ENCODE measurements around the gene NACC2.

DNA sequence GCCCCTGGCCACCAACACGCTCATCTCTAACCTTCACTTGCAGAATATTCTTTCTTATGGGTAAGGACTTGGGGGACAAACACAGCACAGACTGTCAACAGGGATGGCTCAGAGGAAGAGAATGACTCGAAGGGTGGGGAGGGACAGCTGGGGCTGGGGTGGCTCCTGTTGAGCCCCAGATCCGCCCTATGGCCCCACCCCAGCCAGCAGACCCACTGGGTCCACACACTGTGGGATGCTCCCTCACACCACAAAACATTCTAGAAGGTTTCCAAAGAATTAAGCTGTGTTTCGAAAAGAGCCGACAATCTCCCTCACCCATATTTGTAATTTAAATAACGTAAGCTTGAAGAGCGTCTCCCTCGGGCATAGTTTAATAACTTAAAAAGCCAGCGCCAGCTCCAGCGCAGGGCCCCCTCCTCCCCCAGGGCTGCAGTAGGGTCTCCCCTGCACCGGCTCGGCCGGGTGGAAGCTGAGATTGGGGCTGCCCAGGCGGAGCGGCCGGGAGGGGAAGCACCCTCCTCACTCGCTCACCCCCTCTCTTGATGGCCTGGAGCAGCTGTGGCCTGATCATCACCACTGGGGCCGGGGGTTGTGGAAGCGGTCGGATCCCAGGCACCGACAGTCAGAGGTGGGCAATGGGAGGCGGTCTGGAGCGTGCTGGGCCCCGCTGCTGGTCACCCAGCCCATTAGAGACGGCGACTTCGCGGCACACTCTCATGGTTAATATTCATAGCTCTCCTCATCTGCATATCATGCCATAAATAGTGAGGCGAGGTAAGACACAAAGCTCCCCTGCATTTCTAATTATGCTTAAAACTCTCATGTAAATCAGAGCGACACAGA lies 37.6 kb downstream of the NACC2 start:
- TF ChIP-seq POLR2A (IDR thresholded peaks at IDR 0.05) = no peak
- TF ChIP-seq, protein P1, sequence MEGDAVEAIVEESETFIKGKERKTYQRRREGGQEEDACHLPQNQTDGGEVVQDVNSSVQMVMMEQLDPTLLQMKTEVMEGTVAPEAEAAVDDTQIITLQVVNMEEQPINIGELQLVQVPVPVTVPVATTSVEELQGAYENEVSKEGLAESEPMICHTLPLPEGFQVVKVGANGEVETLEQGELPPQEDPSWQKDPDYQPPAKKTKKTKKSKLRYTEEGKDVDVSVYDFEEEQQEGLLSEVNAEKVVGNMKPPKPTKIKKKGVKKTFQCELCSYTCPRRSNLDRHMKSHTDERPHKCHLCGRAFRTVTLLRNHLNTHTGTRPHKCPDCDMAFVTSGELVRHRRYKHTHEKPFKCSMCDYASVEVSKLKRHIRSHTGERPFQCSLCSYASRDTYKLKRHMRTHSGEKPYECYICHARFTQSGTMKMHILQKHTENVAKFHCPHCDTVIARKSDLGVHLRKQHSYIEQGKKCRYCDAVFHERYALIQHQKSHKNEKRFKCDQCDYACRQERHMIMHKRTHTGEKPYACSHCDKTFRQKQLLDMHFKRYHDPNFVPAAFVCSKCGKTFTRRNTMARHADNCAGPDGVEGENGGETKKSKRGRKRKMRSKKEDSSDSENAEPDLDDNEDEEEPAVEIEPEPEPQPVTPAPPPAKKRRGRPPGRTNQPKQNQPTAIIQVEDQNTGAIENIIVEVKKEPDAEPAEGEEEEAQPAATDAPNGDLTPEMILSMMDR (IDR thresholded peaks at IDR 0.05) = no peak

Measured in prostate gland (tissue), 2 donors.